MCF 10A (cell line): Measurements from ENCODE around the gene ARHGEF7. TPM values are rescaled to one million over a fixed set of nuclear protein-coding genes. Genes with fewer than 3 reads are reported as not detected.

Source experiments
- BruUV-seq: library from RNA; stranded (reverse); fragments of 400-500 nt; replicated peaks from 2 replicates; lab custom pipeline; 2021; lab: Mats Ljungman, UMichigan
- CTCF ChIA-PET: fragments of 300-600 bp; sonication (Branson Sonifier 250); formaldehyde crosslinking; extraction: SDS; loops from one replicate; lab custom pipeline; 2021; ENCODE audit warnings: antibody characterized with exemption, inconsistent platforms; lab: Yijun Ruan, JAX
- POLR2A ChIA-PET: fragments of 300-600, 350-650 bp; sonication (Branson Sonifier 250); formaldehyde crosslinking; extraction: SDS; loops from one replicate; lab custom pipeline; 2020; ENCODE audit warnings: antibody characterized with exemption, inconsistent platforms; lab: Yijun Ruan, JAX
- DNase-seq: peaks from one replicate; pipeline ENCODE4 v3.0.0-alpha.2; 2018; ENCODE audit not compliant: unreplicated experiment
- H3K27ac Mint-ChIP-seq: one replicate; pipeline ENCODE4 v1.8.0; 2022; ENCODE audit warnings: mild to moderate bottlenecking, low read depth, mixed read lengths; ENCODE audit not compliant: unreplicated experiment
- H3K27me3 Mint-ChIP-seq: one replicate; pipeline ENCODE4 v1.8.0; 2022; ENCODE audit warnings: mixed read lengths; ENCODE audit not compliant: insufficient read depth, unreplicated experiment
- H3K36me3 Mint-ChIP-seq: one replicate; pipeline ENCODE4 v1.8.0; 2022; ENCODE audit warnings: mild to moderate bottlenecking, moderate library complexity, mixed read lengths; ENCODE audit not compliant: insufficient read depth, unreplicated experiment
- H3K4me1 Mint-ChIP-seq: one replicate; pipeline ENCODE4 v1.8.0; 2022; ENCODE audit warnings: mixed read lengths; ENCODE audit not compliant: insufficient read depth, unreplicated experiment
- H3K4me3 Mint-ChIP-seq: one replicate; pipeline ENCODE4 v1.8.0; 2022; ENCODE audit warnings: mild to moderate bottlenecking, moderate library complexity, mixed read lengths; ENCODE audit not compliant: unreplicated experiment
- H3K9me3 Mint-ChIP-seq: one replicate; pipeline ENCODE4 v1.8.0; 2022; ENCODE audit warnings: mixed read lengths; ENCODE audit not compliant: unreplicated experiment
- CTCF ChIP-seq: fragments of 200-600 bp; IDR thresholded peaks from one replicate; pipeline ENCODE4 v1.8.0; 2022; ENCODE audit warnings: antibody characterized with exemption, mild to moderate bottlenecking; ENCODE audit not compliant: unreplicated experiment
- intact Hi-C: fragments of 100-400 bp; cut with micrococcal nuclease; formaldehyde crosslinking; loops from 2 replicates; pipeline ENCODE4 v1.14.1; 2022
- total RNA-seq: library from RNA; stranded (reverse); gene quantifications from 2 replicates; pipeline ENCODE4 v1.2.3, GENCODE V29; 2022

The ARHGEF7 gene
- total RNA-seq, 1 experiment from 2014 or later, result 43.5 TPM

GRCh38 chr13:111319998-111320911 lies 205.1 kb downstream of the ARHGEF7 start, which contains the start of gene TEX29:
Gene TEX29, plus strand, starts transcription at chr13:111320642. Its CDS starts 249 bp downstream, at chr13:111320891.
- no peaks in the 10 kb centered on the region for H3K9me3 Mint-ChIP-seq
- POLR2A ChIA-PET, result no interaction called here
- no peak within 1 kb of the TSS for H3K4me3 Mint-ChIP-seq
- BruUV-seq, result no TSS peak
- no peak for TF ChIP-seq CTCF
- CTCF ChIA-PET, result no interaction called here
- H3K36me3 Mint-ChIP-seq, result no peaks in the 10 kb centered on the region
- H3K27me3 Mint-ChIP-seq, result no peaks in the 10 kb centered on the region
- DNase-seq, result no peak
- H3K27ac Mint-ChIP-seq, result no peak within 1 kb of the TSS
- intact Hi-C loops, result no loop called here
- H3K4me1 Mint-ChIP-seq, result no peaks in the 10 kb centered on the region

- H3K27me3 Mint-ChIP-seq, result no peaks in the 10 kb centered on the region
- no peaks in the 10 kb centered on the region for H3K36me3 Mint-ChIP-seq
- H3K4me3 Mint-ChIP-seq, result no peak overlapping the region
- no peak for TF ChIP-seq CTCF
- no peaks in the 10 kb centered on the region for H3K4me1 Mint-ChIP-seq
- no peak for DNase-seq
- BruUV-seq, result no TSS peak
- intact Hi-C loops, result no loop called here
- POLR2A ChIA-PET, result no interaction called here
- CTCF ChIA-PET, result no interaction called here
- no peaks in the 10 kb centered on the region for H3K9me3 Mint-ChIP-seq
- no peak overlapping the region for H3K27ac Mint-ChIP-seq
Measured at GRCh38 chr13:111322001-111322915, 207.1 kb downstream of the ARHGEF7 start.

GRCh38 chr13:111322916-111323331 lies 207.8 kb downstream of the ARHGEF7 start:
- BruUV-seq, result no TSS peak
- Mint-ChIP-seq H3K36me3 (no peaks in the 10 kb centered on the region), H3K27me3 (no peaks in the 10 kb centered on the region), H3K9me3 (no peaks in the 10 kb centered on the region), H3K4me3 (no peak overlapping the region), H3K27ac (no peak overlapping the region), H3K4me1 (no peaks in the 10 kb centered on the region)
- TF ChIP-seq CTCF, result no peak
- DNase-seq, result no peak
- intact Hi-C loops, result no loop called here
- CTCF ChIA-PET, result no interaction called here
- POLR2A ChIA-PET, result no interaction called here

GRCh38 chr13:111323549-111323948 lies 208.4 kb downstream of the ARHGEF7 start:
- Mint-ChIP-seq H3K4me3 (no peak overlapping the region), H3K9me3 (no peaks in the 10 kb centered on the region), H3K4me1 (no peaks in the 10 kb centered on the region), H3K27me3 (no peaks in the 10 kb centered on the region), H3K36me3 (no peaks in the 10 kb centered on the region), H3K27ac (no peak overlapping the region)
- CTCF ChIA-PET, result no interaction called here
- no peak for TF ChIP-seq CTCF
- POLR2A ChIA-PET, result interaction anchor here (0.7 kb wide), 1 partner anchor 1392 kb away, joined by 3 read pairs; no protein-coding TSS in a partner anchor
- intact Hi-C loops, result no loop called here
- BruUV-seq, result no TSS peak
- DNase-seq, result no peak
